COLO668 (cell line): ENCODE data around the gene TTC29.
A peak's percentile ranks its signal among the peaks of the same experiment; 100 is the strongest.
"Not testable (repeated sequence)": the region's sequence is repeated elsewhere in the genome, so short reads cannot be mapped to it uniquely, and the experiment has no call there.

Experiments
- DNase-seq: peaks from one replicate; lab custom pipeline; 2025; ENCODE audit not compliant: unreplicated experiment; lab: John Stamatoyannopoulos, UW

Gene TTC29

GRCh38 chr4:146723519-146723918 lies 222.1 kb downstream of the TTC29 start:
- not testable (repeated sequence) for DNase-seq

- DNase-seq: no peak
These were observed 235.7 kb downstream of the TTC29 start for GRCh38 chr4:146709956-146710355.

- no peak for DNase-seq
These were observed 245.8 kb downstream of the TTC29 start for GRCh38 chr4:146699910-146700309.

- DNase-seq: no peak
These were observed 270.7 kb downstream of the TTC29 start for GRCh38 chr4:146674829-146675570.

DNA sequence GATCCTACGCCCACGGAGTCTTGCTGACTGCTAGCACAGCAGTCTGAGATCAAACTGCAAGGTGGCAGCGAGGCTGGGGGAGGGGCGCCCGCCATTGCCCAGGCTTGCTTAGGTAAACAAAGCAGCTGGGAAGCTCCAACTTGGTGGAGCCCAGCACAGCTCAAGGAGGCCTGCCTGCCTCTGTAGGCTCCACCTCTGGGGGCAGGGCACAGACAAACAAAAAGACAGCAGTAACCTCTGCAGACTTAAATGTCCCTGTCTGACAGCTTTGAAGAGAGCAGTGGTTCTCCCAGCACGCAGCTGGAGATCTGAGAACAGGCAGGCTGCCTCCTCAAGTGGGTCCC lies 281.7 kb downstream of the TTC29 start:
- DNase-seq: not testable (repeated sequence)

DNA sequence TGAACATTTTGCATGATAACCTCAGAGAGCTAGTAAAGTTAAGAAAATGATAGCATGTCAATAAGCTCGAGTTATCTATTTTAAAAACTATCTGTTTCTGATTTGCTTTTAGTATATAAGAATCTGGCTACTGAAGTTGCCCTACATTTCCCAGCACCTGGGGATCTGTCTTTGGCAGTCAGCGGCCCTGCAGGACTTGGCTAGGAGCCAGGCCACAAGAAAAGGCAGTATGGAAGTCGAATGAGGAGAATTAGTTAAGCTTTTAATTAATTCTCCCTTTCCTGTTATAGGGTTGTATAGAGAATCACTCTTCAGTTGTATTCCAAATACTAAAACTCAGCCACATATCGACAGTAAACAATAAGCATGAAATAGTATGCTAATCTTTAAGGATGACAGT lies 284.3 kb downstream of the TTC29 start:
- peak; percentile 29 for DNase-seq
